H1 (cell line): ENCODE data around the gene GRID2. TPM values are rescaled to one million over a fixed set of nuclear protein-coding genes. Genes with fewer than 3 reads are reported as not detected.

ENCODE experiments used
- CHD7 ChIP-seq: fragments of 300-600 bp; sonication (generic); IDR thresholded peaks from 2 replicates; pipeline ENCODE4 v1.7.1; 2012; ENCODE audit warnings: low read length, moderate library complexity, mild to moderate bottlenecking, inconsistent platforms; ENCODE audit not compliant: insufficient replicate concordance
- polyA plus RNA-seq, 7 experiments: library from polyadenylated mRNA; depleted of rRNA in 3 of 7; stranded (reverse) in 5 of 7; unstranded in 2 of 7; fragments of >200 nt in 5 of 7; fragments of 200-250 nt in 2 of 7; gene quantifications; 1 replicate in 5 of 7; 2 replicates in 1 of 7; 4 replicates in 1 of 7; pipeline versions ENCODE4 v1.2.1 to v1.2.3, GENCODE V29; 2011 to 2013; ENCODE audit warnings: missing spikeins in 2 of 7, mixed read lengths in 2 of 7
- total RNA-seq: library from RNA; stranded (reverse); fragmentation: NEBNext Ultra II Directional; extraction: Animal tissue kit (Norgen Biotek cat#: 25700); gene quantifications from 2 replicates; pipeline ENCODE4 v1.2.1, GENCODE V29; 2021

Gene GRID2
- total and polyA plus RNA-seq, 2 of the 8 experiments (the other 6 are each of a cell fraction or from before 2014, with no cell fraction given), result 31.1 to 81.9 TPM

- no peak for TF ChIP-seq CHD7
Observed at GRCh38 chr4:93289831-93290230, 986.1 kb downstream of the GRID2 start (continued).
